ENCODE results near the gene HTT.

HTT gene

GRCh38 chr4:3255611-3256186 lies 181.2 kb downstream of the HTT start:
- in situ Hi-C loops (cut with MboI; ENCODE audit: low sequenced_read_pairs), result no loop called here
- H3K36me3 ChIP-seq (replicated peaks), result no peaks in the 10 kb centered on the region
- DNase-seq (ENCODE audit: low spot score in 2 of 2), result peak in 1 of 2 experiments; percentile 5

GRCh38 chr4:3256230-3257102 lies 182.0 kb downstream of the HTT start:
- Histone ChIP-seq H3K36me3 (replicated peaks) (no peaks in the 10 kb centered on the region), H3K27me3 (ENCODE audit: low read depth) (no peaks in the 10 kb centered on the region), H3K4me1 (no peaks in the 10 kb centered on the region), H3K4me3 (no peak overlapping the region), H3K9me3 (no peaks in the 10 kb centered on the region)
- in situ Hi-C loops (cut with MboI; ENCODE audit: low sequenced_read_pairs), result no loop called here
- DNase-seq (ENCODE audit: low spot score in 2 of 2), result no peak

More at GRCh38 chr4:3255611-3256186, 181.2 kb downstream of the HTT start:
- no peaks in the 10 kb centered on the region for H3K9me3 ChIP-seq
- no peak overlapping the region for H3K4me3 ChIP-seq
- no peaks in the 10 kb centered on the region for H3K4me1 ChIP-seq
- H3K27me3 ChIP-seq (ENCODE audit: low read depth), result no peaks in the 10 kb centered on the region

DNA sequence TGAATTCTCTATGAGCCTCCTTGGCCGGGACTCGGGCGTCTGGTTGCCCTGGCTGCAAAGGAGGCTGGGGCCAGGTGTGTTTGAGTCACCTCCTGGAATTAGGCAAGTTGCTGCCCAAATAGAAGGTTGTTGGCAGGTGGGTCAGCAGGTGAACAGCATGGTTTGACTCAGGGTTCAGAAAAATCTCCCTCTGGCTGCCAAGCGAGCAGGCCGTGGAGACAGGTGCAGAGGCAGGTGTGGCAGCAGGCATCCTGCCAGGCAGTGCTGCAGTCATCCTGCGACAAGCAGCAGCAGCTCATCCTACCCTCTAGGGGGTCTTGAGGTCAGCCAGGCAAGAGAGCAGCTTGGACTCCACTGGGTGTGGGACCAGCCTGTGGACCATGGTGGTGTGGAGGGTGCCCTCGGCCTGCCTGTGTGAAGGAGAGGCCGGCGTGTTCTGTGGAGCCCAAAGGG lies 182.6 kb downstream of the HTT start:
- in situ Hi-C loops (cut with MboI; ENCODE audit: low sequenced_read_pairs), result no loop called here

GRCh38 chr4:3257556-3258482 lies 183.3 kb downstream of the HTT start:
- Histone ChIP-seq H3K4me3 (no peak overlapping the region), H3K36me3 (replicated peaks) (no peaks in the 10 kb centered on the region), H3K9me3 (no peaks in the 10 kb centered on the region), H3K4me1 (no peaks in the 10 kb centered on the region), H3K27me3 (ENCODE audit: low read depth) (peaks cover under 1% of the 10 kb centered on the region)
- no peak for DNase-seq (ENCODE audit: low spot score in 2 of 2)
- in situ Hi-C loops (cut with MboI; ENCODE audit: low sequenced_read_pairs), result no loop called here

More for the DNA sequence above, 182.6 kb downstream of the HTT start:
- H3K36me3 ChIP-seq (replicated peaks), result no peaks in the 10 kb centered on the region
- peak in 1 of 2 experiments; percentile 5 for DNase-seq (ENCODE audit: low spot score in 2 of 2)
- H3K4me3 ChIP-seq, result no peak overlapping the region
- H3K4me1 ChIP-seq, result no peaks in the 10 kb centered on the region
- no peaks in the 10 kb centered on the region for H3K9me3 ChIP-seq
- H3K27me3 ChIP-seq (ENCODE audit: low read depth), result no peaks in the 10 kb centered on the region

- peak in 1 of 2 experiments; percentile 4 for DNase-seq (ENCODE audit: low spot score in 2 of 2)
- H3K36me3 ChIP-seq (replicated peaks), result no peaks in the 10 kb centered on the region
- in situ Hi-C loops (cut with MboI; ENCODE audit: low sequenced_read_pairs), result no loop called here
- H3K27me3 ChIP-seq (ENCODE audit: low read depth), result peaks cover 5% of the 10 kb centered on the region
- H3K9me3 ChIP-seq, result no peaks in the 10 kb centered on the region
- H3K4me3 ChIP-seq, result no peak overlapping the region
- H3K4me1 ChIP-seq, result no peaks in the 10 kb centered on the region
Measured at GRCh38 chr4:3261411-3262207, 187.1 kb downstream of the HTT start.

DNA sequence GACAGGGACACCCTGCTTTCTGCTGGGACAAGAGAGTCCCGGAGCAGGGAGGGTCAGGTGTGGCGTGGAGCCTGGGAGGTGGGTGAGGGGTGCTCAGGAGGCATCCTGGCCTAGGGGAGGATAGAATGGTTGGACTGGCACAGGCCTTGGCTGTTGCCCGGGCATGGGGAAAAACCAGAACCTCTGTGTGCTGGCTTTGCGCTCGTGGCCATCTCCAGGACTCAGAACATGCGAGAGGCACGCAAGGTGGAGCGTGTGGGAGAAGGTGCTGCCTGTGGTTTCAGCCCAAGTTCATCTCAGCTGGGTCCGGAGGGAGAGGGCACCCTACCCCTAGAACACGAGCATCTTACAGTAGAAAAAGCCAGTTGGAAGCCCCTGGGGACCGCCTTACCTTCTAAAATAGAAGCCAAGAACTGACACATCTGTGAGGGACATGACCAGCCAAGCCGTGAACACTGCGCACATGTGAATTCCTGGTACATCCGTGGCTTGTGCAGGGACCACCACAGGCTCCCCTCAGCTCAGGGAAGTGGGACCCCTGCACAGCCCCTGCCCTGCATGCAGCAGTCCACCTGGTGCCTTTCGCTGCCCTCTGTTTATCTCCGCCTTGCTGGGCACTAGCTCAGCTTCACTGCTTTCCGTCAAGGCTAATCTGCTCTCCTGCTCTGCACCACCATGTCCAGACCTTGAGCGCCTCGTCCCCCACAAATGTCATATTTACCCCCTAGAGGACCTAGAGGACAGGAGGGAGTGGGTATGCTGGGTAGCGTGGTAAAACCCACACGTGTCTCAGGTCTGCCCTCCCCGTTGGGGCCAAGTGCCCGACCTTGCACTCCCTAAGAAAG lies 187.9 kb downstream of the HTT start:
- no peaks in the 10 kb centered on the region for H3K36me3 ChIP-seq (replicated peaks)
- no peak overlapping the region for H3K4me3 ChIP-seq
- H3K4me1 ChIP-seq, result no peaks in the 10 kb centered on the region
- no peaks in the 10 kb centered on the region for H3K9me3 ChIP-seq
- in situ Hi-C loops (cut with MboI; ENCODE audit: low sequenced_read_pairs), result no loop called here
- DNase-seq (ENCODE audit: low spot score in 2 of 2), result peak in 1 of 2 experiments; percentile 6
- peaks cover 5% of the 10 kb centered on the region for H3K27me3 ChIP-seq (ENCODE audit: low read depth)

- H3K4me3 ChIP-seq, result no peak overlapping the region
- H3K36me3 ChIP-seq (replicated peaks), result no peaks in the 10 kb centered on the region
- DNase-seq (ENCODE audit: low spot score in 2 of 2), result peak in 1 of 2 experiments; percentile 6
- in situ Hi-C loops (cut with MboI; ENCODE audit: low sequenced_read_pairs), result no loop called here
- no peaks in the 10 kb centered on the region for H3K9me3 ChIP-seq
- no peaks in the 10 kb centered on the region for H3K4me1 ChIP-seq
- peaks cover 5% of the 10 kb centered on the region for H3K27me3 ChIP-seq (ENCODE audit: low read depth)
Measured at GRCh38 chr4:3263053-3263875, 188.8 kb downstream of the HTT start.

DNA sequence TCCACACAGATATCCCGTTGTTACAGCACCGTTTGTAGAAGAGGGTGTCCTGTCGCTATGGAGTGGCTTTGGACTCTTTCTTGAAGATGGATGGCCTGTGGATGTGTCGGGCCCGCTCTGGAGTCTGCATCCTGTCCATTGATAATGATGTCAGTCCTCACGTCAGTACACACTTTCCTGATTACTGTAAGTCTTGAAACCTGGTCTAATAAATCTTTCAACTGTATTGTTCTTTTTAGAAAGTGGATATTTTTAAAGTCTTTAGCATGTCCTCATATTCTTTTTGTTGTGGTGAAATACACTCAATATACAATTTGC lies 189.4 kb downstream of the HTT start:
- Histone ChIP-seq H3K9me3 (no peaks in the 10 kb centered on the region), H3K4me3 (no peak overlapping the region), H3K4me1 (no peaks in the 10 kb centered on the region), H3K36me3 (replicated peaks) (no peaks in the 10 kb centered on the region), H3K27me3 (ENCODE audit: low read depth) (peaks cover 5% of the 10 kb centered on the region)
- in situ Hi-C loops (cut with MboI; ENCODE audit: low sequenced_read_pairs), result no loop called here
- DNase-seq (ENCODE audit: low spot score in 2 of 2), result no peak

DNA sequence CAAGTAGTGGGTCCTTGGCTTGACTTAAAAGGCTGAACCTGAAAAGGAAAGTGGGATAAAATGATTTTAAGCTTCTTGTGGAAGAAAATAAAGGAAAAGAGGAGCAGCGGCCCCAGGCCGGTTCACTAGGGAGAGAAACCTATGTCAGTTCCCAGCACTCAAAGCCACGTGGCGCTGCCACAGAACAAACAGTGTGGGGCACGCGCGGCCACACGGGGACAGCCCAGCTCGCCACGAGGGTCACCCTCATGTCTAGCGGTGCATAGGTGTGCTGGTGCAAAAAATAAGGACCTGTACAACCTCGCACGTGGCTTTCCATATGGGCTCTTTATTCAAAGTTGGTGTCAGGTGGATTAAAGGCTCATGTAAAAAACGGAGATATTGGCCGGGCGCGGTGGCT lies 191.6 kb downstream of the HTT start:
- in situ Hi-C loops (cut with MboI; ENCODE audit: low sequenced_read_pairs), result no loop called here

GRCh38 chr4:3267576-3268394 lies 193.3 kb downstream of the HTT start:
- no peaks in the 10 kb centered on the region for H3K36me3 ChIP-seq (replicated peaks)
- H3K27me3 ChIP-seq (ENCODE audit: low read depth), result peaks cover 11% of the 10 kb centered on the region
- no peaks in the 10 kb centered on the region for H3K9me3 ChIP-seq
- in situ Hi-C loops (cut with MboI; ENCODE audit: low sequenced_read_pairs), result no loop called here
- no peaks in the 10 kb centered on the region for H3K4me1 ChIP-seq
- H3K4me3 ChIP-seq, result no peak overlapping the region
- DNase-seq (ENCODE audit: low spot score in 2 of 2), result peak in 1 of 2 experiments; percentile 11

More for the DNA sequence above, 191.6 kb downstream of the HTT start:
- Histone ChIP-seq H3K4me3 (no peak overlapping the region), H3K4me1 (no peaks in the 10 kb centered on the region), H3K27me3 (ENCODE audit: low read depth) (peaks cover 5% of the 10 kb centered on the region), H3K9me3 (no peaks in the 10 kb centered on the region), H3K36me3 (replicated peaks) (no peaks in the 10 kb centered on the region)
- DNase-seq (ENCODE audit: low spot score in 2 of 2), result no peak

- DNase-seq (ENCODE audit: low spot score in 2 of 2), result no peak
- Histone ChIP-seq H3K27me3 (ENCODE audit: low read depth) (peaks cover 8% of the 10 kb centered on the region), H3K4me3 (no peak overlapping the region), H3K9me3 (no peaks in the 10 kb centered on the region), H3K4me1 (no peaks in the 10 kb centered on the region), H3K36me3 (replicated peaks) (no peaks in the 10 kb centered on the region)
- in situ Hi-C loops (cut with MboI; ENCODE audit: low sequenced_read_pairs), result no loop called here
Measured at GRCh38 chr4:3268395-3269104, 194.1 kb downstream of the HTT start.

Measured in HAP-1 (cell line).